ENCODE measurements around the gene TMCO4. TPM values are rescaled to one million over a fixed set of nuclear protein-coding genes. Genes with fewer than 3 reads are reported as not detected.

TMCO4 gene
- total and polyA plus RNA-seq, 2 donors (not counting 3 experiments of a cell fraction or from before 2014, with no cell fraction given): 7.6 to 10.3 TPM

DNA sequence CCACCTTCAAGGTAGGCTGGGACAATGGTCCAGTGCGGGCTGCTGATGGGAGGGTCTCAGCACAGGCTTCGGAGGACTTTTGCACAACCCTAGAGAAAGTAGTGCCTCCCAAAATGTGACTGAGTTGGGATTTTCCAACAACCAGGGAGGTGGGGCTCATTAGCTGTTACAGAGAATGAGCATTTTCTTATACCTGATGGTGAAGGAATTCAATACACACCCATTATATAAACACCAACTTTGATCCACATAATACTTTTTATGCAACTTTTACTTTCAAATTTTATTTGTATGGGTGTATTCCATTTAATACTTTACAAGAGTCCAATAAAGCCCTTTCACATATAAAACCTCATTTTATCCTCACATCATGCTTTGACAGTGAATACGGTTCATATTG, 46.6 kb upstream of the TMCO4 start:
- Histone ChIP-seq H3K4me3 (replicated peaks in 1 of 3; ENCODE audit: insufficient read depth in 1 of 3, low read depth in 1 of 3, low read length in 3 of 3) (no peak overlapping the region), H3K4me2 (ENCODE audit: insufficient read depth, low read length) (no peak overlapping the region), H3K27me3 (ENCODE audit: control insufficient read depth in 2 of 2, insufficient read depth in 2 of 2, low read length in 2 of 2) (peaks cover 3% of the 10 kb centered on the region in 2 experiments), H3K9me1 (replicated peaks; ENCODE audit: control insufficient read depth, extremely low read depth, insufficient read depth, low read length) (no peaks in the 10 kb centered on the region), H3K4me1 (ENCODE audit: control insufficient read depth, extremely low read depth, insufficient read depth, low read length) (no peaks in the 10 kb centered on the region), H3K9ac (replicated peaks; ENCODE audit: extremely low read depth, insufficient read depth, low read length) (no peak overlapping the region), H4K20me1 (replicated peaks; ENCODE audit: control insufficient read depth, extremely low read depth, insufficient read depth, low read length) (no peaks in the 10 kb centered on the region), H3K27ac (ENCODE audit: insufficient read depth, low read depth, low read length) (no peak overlapping the region), H3K9me3 (replicated peaks; ENCODE audit: control insufficient read depth, insufficient read depth, low read length) (no peaks in the 10 kb centered on the region), H3K36me3 (ENCODE audit: control insufficient read depth in 2 of 2, extremely low read depth in 1 of 2, insufficient read depth in 2 of 2, low read length in 2 of 2) (no peaks in the 10 kb centered on the region), H3K79me2 (ENCODE audit: control insufficient read depth, insufficient read depth, low read length) (no peaks in the 10 kb centered on the region), H2AFZ (ENCODE audit: low read depth, low read length) (no peak overlapping the region)
- ChIA-PET CTCF (no interaction called here), POLR2A (no interaction called here)
- dilution Hi-C loops (cut with MboI; ENCODE audit: extremely low pct_ligation_motif_present, low sequenced_read_pairs) (no loop called here), intact Hi-C loops (cut with micrococcal nuclease) (no loop called here)
- TF ChIP-seq MYC (IDR thresholded peaks at IDR 0.05; ENCODE audit: low read depth, low read length) (no peak), POLR2A (IDR thresholded peaks at IDR 0.05; ENCODE audit: low read depth, low read length) (no peak), EZH2 (IDR thresholded peaks at IDR 0.05; ENCODE audit: borderline replicate concordance, low read depth, low read length, severe bottlenecking) (no peak), FOS (IDR thresholded peaks at IDR 0.05; ENCODE audit: borderline replicate concordance, insufficient read depth, low read length) (no peak), JUN (IDR thresholded peaks at IDR 0.05; ENCODE audit: borderline replicate concordance, insufficient read depth, insufficient read length, low read depth) (no peak), GATA2 (IDR thresholded peaks at IDR 0.05; ENCODE audit: insufficient read depth, insufficient read length, low read depth, low read length) (no peak), POLR2AphosphoS5 (IDR thresholded peaks at IDR 0.05; ENCODE audit: insufficient read depth, low read depth, low read length) (no peak)
- TF ChIP-seq, protein P1, sequence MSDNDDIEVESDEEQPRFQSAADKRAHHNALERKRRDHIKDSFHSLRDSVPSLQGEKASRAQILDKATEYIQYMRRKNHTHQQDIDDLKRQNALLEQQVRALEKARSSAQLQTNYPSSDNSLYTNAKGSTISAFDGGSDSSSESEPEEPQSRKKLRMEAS (IDR thresholded peaks at IDR 0.05; ENCODE audit: insufficient read depth, insufficient read length): no peak
- TF ChIP-seq, protein P2, sequence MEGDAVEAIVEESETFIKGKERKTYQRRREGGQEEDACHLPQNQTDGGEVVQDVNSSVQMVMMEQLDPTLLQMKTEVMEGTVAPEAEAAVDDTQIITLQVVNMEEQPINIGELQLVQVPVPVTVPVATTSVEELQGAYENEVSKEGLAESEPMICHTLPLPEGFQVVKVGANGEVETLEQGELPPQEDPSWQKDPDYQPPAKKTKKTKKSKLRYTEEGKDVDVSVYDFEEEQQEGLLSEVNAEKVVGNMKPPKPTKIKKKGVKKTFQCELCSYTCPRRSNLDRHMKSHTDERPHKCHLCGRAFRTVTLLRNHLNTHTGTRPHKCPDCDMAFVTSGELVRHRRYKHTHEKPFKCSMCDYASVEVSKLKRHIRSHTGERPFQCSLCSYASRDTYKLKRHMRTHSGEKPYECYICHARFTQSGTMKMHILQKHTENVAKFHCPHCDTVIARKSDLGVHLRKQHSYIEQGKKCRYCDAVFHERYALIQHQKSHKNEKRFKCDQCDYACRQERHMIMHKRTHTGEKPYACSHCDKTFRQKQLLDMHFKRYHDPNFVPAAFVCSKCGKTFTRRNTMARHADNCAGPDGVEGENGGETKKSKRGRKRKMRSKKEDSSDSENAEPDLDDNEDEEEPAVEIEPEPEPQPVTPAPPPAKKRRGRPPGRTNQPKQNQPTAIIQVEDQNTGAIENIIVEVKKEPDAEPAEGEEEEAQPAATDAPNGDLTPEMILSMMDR (IDR thresholded peaks at IDR 0.05; ENCODE audit: extremely low read depth in 1 of 2, insufficient read depth in 1 of 2, low read depth in 1 of 2, low read length in 2 of 2): no peak
- no peak for DNase-seq (ENCODE audit: low read depth, low spot score)
- BruUV-seq (replicated peaks): no TSS peak
- no peak for FAIRE-seq
